Skeletal muscle satellite cell (primary cell): Measurements from ENCODE around the gene DOHH.
"Not testable (repeated sequence)": the region's sequence is repeated elsewhere in the genome, so short reads cannot be mapped to it uniquely, and the experiment has no call there.

Source experiments
- H3K27me3 ChIP-seq: 2 replicates; pipeline ENCODE4 v1.7.0; 2013; ENCODE audit warnings: low read length; ENCODE audit not compliant: control insufficient read depth, insufficient read depth
- H3K36me3 ChIP-seq: 2 replicates; pipeline ENCODE4 v1.7.0; 2013; ENCODE audit warnings: mild to moderate bottlenecking, control low read depth, low read length; ENCODE audit not compliant: insufficient read depth
- H3K4me1 ChIP-seq: 2 replicates; pipeline ENCODE4 v1.7.0; 2013; ENCODE audit warnings: low read length; ENCODE audit not compliant: control insufficient read depth, insufficient read depth
- H3K4me2 ChIP-seq: 2 replicates; pipeline ENCODE4 v1.7.0; 2013; ENCODE audit warnings: mild to moderate bottlenecking, low read length
- H3K4me3 ChIP-seq: 2 replicates; pipeline ENCODE4 v1.7.0; 2013; ENCODE audit warnings: low read length
- H3K9ac ChIP-seq: 2 replicates; pipeline ENCODE4 v1.7.0; 2013; ENCODE audit warnings: mild to moderate bottlenecking, low read depth, low read length, moderate library complexity
- H3K9me3 ChIP-seq: replicated peaks from 2 replicates; pipeline ENCODE4 v1.7.0; 2013; ENCODE audit warnings: mild to moderate bottlenecking, control low read depth, low read length

Gene DOHH

DNA sequence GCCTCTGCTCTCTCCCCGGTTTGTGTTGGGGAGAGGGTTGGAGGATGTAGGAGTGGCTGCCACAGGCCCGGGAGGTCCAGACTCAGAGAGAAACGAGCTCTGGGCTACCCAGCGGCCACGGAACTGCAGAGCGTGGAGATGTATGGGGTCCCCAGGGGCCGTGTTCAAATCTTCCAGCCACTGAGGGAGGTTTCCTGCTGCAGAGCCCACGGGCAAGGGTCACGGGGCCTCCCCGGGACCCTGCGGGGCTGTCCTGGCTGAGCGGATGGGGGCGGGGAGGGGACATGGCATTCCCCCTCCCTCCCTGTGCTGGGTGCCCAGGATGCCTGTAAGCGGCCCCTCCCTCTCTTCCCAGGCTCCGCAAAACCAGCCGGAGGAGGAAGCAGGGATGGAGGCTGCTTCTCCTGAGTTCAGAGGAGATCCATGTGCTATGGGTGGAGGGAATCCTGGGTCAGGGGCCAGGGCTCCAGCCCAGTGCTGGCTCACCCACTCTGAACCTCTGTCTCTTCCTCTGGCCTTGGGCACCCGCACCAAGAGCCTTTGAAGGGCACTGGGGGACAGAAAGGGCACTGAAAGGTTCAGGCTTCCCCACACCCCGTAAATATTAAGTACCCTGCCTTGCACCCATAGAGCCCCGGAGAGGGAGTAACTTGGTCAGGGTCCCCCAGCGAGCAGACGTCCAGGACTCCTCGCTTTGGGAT, 42.8 kb downstream of the DOHH start:
- Histone ChIP-seq H3K4me1 (peaks cover 34% of the 10 kb centered on the region), H3K4me3 (no peak overlapping the region), H3K36me3 (peaks cover 57% of the 10 kb centered on the region), H3K27me3 (no peaks in the 10 kb centered on the region), H3K4me2 (no peak overlapping the region), H3K9ac (peak overlapping the region; percentile 58), H3K9me3 (no peaks in the 10 kb centered on the region)

DNA sequence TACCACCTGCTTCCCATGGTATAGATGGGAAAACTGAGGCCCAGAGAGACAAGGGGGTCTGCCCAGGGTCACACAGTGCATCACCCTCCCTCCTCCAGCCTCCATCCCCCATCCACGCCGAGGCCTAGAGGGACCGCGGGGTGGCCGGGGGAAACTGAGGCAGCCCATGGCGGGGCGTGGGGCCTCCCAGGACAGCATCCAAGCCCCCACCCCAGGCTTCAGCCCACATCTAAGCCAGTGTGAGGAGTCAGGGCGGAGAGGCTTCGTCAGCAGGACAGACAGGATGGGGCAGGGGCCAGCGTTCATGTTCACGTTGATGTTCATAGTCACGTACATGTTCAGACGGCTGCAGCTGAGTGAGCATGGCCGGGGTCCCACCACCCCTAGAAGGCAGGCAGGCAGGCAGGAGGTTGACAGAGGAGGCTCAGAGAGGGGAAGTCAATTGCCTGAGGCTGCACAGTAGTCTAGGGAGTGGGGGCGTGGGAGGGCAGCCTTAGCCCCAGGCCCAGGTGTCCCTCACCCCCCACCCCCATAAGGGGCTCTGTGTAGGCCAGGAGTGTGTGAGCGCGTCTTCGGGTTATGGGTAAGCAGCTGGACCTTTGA, 43.4 kb downstream of the DOHH start:
- Histone ChIP-seq H3K4me1 (peaks cover 34% of the 10 kb centered on the region), H3K4me3 (no peak overlapping the region), H3K36me3 (peaks cover 64% of the 10 kb centered on the region), H3K9ac (no peak overlapping the region), H3K9me3 (no peaks in the 10 kb centered on the region), H3K4me2 (no peak overlapping the region), H3K27me3 (no peaks in the 10 kb centered on the region)

DNA sequence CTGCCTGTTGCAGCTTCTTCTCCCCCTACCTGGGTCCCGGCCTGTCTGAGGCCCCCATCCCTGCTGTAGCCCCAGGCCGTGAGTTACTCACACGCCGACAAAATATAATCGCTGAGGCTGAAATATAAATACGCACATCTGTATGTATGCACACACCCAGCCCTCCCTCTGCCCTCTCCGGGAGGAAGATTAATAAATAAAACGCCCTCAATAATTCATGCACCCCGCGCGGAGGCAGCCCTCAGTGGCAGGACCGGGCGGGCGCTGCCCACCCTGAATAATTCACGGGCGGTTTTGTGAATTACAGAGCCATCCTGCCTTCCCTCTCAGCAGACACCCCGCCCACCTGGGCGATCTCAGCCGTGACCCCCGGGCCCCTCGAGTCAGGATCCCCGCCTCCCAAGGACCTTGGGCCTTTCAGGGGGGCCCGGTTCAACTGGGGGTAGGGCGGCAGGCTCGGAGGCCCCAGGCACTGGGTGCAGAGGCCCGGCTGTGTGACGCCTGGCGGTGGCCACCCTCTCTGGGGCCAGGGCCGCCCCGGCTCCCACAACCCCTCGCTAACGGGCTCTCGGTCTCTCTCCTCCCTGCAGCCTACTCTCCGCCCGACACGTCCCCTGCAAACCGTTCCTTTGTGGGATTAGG, 44.4 kb downstream of the DOHH start:
- Histone ChIP-seq H3K9me3 (no peaks in the 10 kb centered on the region), H3K9ac (no peak overlapping the region), H3K27me3 (no peaks in the 10 kb centered on the region), H3K4me2 (no peak overlapping the region), H3K4me1 (peaks cover 42% of the 10 kb centered on the region), H3K4me3 (no peak overlapping the region), H3K36me3 (peaks cover 69% of the 10 kb centered on the region)

DNA sequence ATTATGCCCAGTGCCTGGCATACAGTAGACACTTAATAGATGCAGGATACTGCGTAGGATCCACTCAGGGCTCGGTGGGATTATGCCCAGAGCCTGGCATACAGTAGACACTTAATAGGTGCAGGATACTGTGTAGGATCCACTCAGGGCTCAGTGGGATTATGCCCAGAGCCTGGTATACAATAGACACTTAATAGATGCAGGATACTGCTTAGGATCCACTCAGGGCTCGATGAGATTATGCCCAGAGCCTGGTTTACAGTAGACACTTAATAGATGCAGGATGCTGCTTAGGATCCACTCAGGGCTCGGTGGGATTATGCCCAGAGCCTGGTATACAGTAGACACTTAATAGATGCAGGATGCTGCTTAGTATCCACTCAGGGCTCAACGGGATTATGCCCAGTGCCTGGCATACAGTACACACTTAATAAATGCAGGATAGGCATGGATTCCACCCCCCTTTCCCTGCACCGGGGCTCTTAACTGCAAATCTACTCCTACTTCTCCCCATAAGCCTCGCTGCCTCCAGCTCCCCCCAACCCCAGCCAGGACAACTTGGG, 45.0 kb downstream of the DOHH start:
- Histone ChIP-seq H3K9ac (no peak overlapping the region), H3K4me3 (no peak overlapping the region), H3K9me3 (no peaks in the 10 kb centered on the region), H3K4me2 (no peak overlapping the region), H3K4me1 (peaks cover 44% of the 10 kb centered on the region), H3K36me3 (peaks cover 65% of the 10 kb centered on the region), H3K27me3 (no peaks in the 10 kb centered on the region)

DNA sequence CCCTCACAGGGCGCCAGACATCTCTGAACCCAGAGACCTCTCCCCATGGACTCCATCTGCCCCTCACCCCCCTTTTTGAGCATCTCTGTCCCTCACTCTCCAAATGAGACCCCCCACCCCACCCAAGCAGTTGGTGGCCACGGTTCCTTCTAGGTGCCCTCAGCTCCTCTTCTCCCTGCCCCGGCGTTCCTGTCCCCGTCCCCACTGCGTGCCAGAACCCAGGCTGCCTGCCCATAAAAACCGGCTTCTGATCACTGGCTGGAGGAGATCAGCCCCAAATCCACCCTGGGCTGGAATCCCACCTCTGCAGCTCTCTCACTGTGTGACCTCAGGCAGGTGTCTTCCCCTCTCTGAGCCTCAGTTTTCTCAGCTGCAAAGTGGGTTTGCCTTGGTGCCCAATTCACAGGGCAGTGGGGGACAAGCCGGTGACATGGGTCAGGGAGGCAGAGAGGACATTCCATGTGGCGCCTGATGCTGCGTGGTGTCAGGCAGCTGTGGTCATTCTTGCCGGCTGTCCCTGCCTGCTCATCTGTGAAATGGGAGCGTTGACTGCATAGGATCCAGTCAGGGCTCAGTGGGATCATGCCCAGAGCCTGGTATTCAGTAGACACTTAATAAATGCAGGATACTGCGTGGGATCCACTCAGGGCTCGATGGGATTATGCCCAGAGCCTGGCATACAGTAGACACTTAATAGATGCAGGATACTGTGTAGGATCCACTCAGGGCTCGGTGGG, 45.6 kb downstream of the DOHH start:
- Histone ChIP-seq H3K27me3 (no peaks in the 10 kb centered on the region), H3K4me2 (no peak overlapping the region), H3K4me3 (no peak overlapping the region), H3K36me3 (peaks cover 61% of the 10 kb centered on the region), H3K9ac (no peak overlapping the region), H3K4me1 (peaks cover 41% of the 10 kb centered on the region), H3K9me3 (no peaks in the 10 kb centered on the region)

DNA sequence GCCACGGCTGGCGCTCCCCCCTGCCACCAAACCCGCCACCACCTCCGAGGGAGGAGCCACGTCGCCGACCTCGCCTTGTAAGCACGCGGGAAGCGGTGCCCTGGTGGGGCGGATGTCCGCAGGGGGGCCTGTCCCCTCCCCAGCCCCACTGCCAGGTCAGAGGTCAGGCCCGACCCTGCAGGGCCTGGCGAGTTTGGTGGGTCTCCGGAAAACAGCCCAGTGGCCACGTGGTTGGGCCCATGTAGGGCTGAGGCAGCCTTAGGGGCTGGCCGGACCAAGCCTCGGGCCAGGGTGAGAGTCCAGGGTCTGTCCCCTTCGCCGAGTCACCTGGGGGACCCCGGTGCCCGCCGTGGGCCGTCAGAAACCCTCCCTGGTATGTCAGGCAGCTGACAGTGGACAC, 46.6 kb downstream of the DOHH start:
- Histone ChIP-seq H3K9ac (no peak overlapping the region), H3K4me1 (peaks cover 31% of the 10 kb centered on the region), H3K9me3 (no peaks in the 10 kb centered on the region), H3K36me3 (peaks cover 64% of the 10 kb centered on the region), H3K4me3 (no peak overlapping the region), H3K4me2 (no peak overlapping the region), H3K27me3 (no peaks in the 10 kb centered on the region)

DNA sequence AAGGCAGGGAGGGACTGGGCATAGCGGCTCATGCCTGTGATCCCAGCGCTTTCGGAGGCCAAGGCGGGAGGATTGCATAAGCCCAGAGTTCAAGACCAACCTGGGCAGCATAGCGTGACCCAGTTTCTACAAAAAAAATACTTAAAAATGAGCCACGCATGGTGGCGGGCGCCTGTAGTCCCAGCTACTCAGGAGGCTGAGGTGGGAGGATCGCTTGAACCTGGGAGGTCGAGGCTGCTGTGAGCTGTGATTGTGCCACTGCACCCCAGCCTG, 47.6 kb downstream of the DOHH start:
- H3K4me3 ChIP-seq, H3K27me3 ChIP-seq, H3K4me2 ChIP-seq, H3K9me3 ChIP-seq, H3K9ac ChIP-seq: not testable (repeated sequence)
- Histone ChIP-seq H3K36me3 (peaks cover 67% of the 10 kb centered on the region), H3K4me1 (peaks cover 22% of the 10 kb centered on the region)

DNA sequence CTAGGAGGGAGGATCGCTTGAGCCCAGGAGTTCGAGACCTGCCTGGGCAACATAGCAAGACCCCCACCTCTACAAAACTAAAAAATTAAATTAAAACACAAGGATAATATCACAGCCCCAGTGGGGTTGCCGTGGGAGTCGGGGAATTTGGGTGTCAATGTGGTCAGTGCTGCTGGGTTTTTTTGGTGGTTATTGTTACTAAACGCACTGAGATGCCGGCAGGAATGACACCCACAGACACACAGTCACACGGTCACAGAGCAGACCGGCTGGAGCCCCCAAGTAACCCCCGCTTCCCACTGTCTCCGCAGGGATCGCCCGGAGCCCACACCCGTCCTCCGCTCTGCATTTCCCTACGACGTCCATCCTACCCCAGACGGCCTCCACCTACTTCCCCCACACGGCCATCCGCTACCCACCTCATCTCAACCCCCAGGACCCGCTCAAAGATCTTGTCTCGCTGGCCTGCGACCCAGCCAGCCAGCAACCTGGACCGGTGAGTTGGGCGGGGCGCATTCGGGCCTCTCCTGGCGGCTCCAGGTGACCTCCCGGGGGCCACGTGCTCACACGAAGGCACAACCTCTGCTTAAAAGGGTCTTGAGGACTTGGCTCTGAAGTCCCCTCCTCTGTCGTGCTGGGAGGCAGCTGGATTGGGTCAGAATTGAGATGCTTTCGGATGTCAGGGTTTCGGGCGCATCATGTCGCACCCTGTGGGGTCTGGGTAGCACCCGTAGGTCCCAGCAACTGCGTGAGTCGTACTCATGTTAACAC, 48.1 kb downstream of the DOHH start:
- Histone ChIP-seq H3K4me1 (peaks cover 16% of the 10 kb centered on the region), H3K4me3 (no peak overlapping the region), H3K27me3 (no peaks in the 10 kb centered on the region), H3K36me3 (peaks cover 71% of the 10 kb centered on the region), H3K9me3 (no peaks in the 10 kb centered on the region), H3K9ac (peak overlapping the region; percentile 51), H3K4me2 (no peak overlapping the region)

DNA sequence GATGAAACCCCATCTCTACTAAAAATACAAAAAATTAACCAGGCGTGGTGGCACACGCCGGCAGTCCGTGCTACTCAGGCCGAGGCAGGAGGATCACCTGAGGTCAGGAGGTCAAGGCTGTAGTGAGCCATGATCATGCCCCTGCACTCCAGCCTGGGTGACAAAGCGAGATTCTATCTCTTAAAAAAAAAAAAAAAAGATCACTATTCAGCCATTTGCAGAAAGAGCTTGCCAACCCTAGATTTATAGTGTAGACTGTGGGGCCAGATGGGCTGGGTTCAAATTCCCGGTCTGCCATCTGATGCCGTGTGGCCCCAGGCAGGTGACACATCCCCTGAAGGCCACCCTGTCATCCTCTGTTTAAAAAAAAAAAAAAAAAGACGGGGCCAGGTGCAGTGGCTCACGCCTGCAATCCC, 49.0 kb downstream of the DOHH start:
- Histone ChIP-seq H3K4me1 (peaks cover 12% of the 10 kb centered on the region), H3K9me3 (no peaks in the 10 kb centered on the region), H3K4me2 (peak overlapping the region; percentile 31), H3K36me3 (peaks cover 67% of the 10 kb centered on the region), H3K9ac (peak overlapping the region; percentile 85), H3K27me3 (no peaks in the 10 kb centered on the region), H3K4me3 (no peak overlapping the region)

DNA sequence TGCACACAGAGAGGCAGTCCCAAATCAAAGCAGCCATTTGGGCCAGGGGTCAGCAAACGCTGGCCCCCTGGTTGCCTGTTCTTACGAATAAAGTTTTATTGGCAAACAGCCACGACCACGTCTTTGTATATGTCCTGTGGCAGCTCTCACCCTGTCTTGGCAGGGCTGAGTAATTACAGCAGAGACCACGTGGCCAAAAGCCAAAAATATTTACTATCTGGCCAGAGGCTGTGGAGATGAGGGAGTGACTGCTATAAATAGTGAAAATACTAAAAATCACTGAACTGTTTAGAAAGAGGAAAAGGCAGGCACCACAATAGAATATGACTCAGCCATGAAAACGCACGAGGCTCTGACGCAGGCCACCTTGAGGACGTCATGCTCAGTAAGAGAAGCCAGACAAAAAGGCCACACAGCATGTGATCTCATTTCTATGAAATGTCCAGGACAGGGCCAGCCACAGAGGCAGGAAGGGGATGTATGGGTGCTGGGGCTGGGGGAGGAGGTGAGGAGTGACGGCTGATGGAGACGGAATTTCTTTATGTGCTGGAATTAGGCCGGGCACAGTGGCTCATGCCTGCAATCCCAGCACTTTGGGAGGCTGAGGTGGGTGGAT, 49.6 kb downstream of the DOHH start:
- Histone ChIP-seq H3K9me3 (no peaks in the 10 kb centered on the region), H3K4me1 (peaks cover 12% of the 10 kb centered on the region), H3K27me3 (no peaks in the 10 kb centered on the region), H3K36me3 (peaks cover 72% of the 10 kb centered on the region), H3K9ac (peak overlapping the region; percentile 85), H3K4me3 (no peak overlapping the region), H3K4me2 (peak overlapping the region; percentile 31)
